B cell (primary cell): ENCODE results near the gene GPC5. TPM values are rescaled to one million over a fixed set of nuclear protein-coding genes. Genes with fewer than 3 reads are reported as not detected.

Source experiments
- ATAC-seq: fragments of 200-7000 bp; cut with Tn5 transposase; one replicate; pipeline ENCODE4 v1.10.0; 2021; ENCODE audit warnings: low read depth, mild to moderate bottlenecking, moderate number of reproducible peaks, moderate library complexity
- CTCF ChIA-PET: fragments of 350-600 bp; sonication (Branson Sonifier 250); formaldehyde crosslinking; loops from one replicate; lab custom pipeline; 2021; ENCODE audit warnings: antibody characterized with exemption, inconsistent platforms; lab: Charles Lee
- POLR2A ChIA-PET: fragments of 350-600 bp; sonication (Branson Sonifier 250); formaldehyde crosslinking; loops from one replicate; lab custom pipeline; 2021; ENCODE audit warnings: antibody characterized with exemption; lab: Charles Lee
- DNase-seq: peaks from one replicate; pipeline ENCODE4 v3.0.0; 2013
- H2AFZ ChIP-seq: 2 replicates; pipeline ENCODE4 v1.6.1; 2012; ENCODE audit warnings: mild to moderate bottlenecking, low read depth, low read length; ENCODE audit not compliant: insufficient read depth, poor library complexity, severe bottlenecking
- H3K27ac ChIP-seq, 2 donors: 1 replicate in 1 of 2; 2 replicates in 1 of 2; pipeline ENCODE4 v1.5.1; 2012 to 2013; ENCODE audit warnings: low read length in 2 of 2, mild to moderate bottlenecking in 2 of 2, moderate library complexity in 1 of 2
- H3K27me3 ChIP-seq, 4 experiments: fragments of 200-600 bp in 1 of 4; sonication (generic) in 1 of 4; replicated peaks in 1 of 4; 1 replicate in 2 of 4; 2 replicates in 2 of 4; pipeline versions ENCODE4 v1.6.1 to v1.7.0; 2013 to 2016; ENCODE audit warnings: low read length in 3 of 4, mild to moderate bottlenecking in 2 of 4, mixed read lengths in 1 of 4, moderate library complexity in 1 of 4; ENCODE audit not compliant: insufficient read depth in 4 of 4, control insufficient read depth in 3 of 4; ENCODE audit errors: control extremely low read depth in 1 of 4
- H3K36me3 ChIP-seq, 2 experiments: replicated peaks in 1 of 2; 1 replicate in 1 of 2; 2 replicates in 1 of 2; pipeline versions ENCODE4 v1.6.1 to v1.7.1; 2013; ENCODE audit warnings: low read length in 1 of 2; ENCODE audit not compliant: insufficient read depth in 2 of 2, control insufficient read depth in 1 of 2; ENCODE audit errors: control extremely low read depth in 1 of 2, extremely low read depth in 1 of 2
- H3K4me1 ChIP-seq, 2 donors: fragments of 200-600 bp in 1 of 2; sonication (generic) in 1 of 2; 1 replicate in 1 of 2; 2 replicates in 1 of 2; pipeline versions ENCODE4 v1.5.1 to v1.6.1; 2013 to 2017; ENCODE audit warnings: low read length in 2 of 2; ENCODE audit not compliant: control insufficient read depth in 2 of 2, insufficient read depth in 2 of 2
- H3K4me2 ChIP-seq: replicated peaks from 2 replicates; pipeline ENCODE3; 2012; ENCODE audit warnings: mild to moderate bottlenecking, low read depth, low read length; ENCODE audit not compliant: poor library complexity, severe bottlenecking
- H3K4me3 ChIP-seq, 5 experiments: fragments of 200-600 bp in 1 of 5; sonication (generic) in 1 of 5; 1 replicate in 3 of 5; 2 replicates in 2 of 5; pipeline versions ENCODE4 v1.5.1 to v1.7.0; 2011 to 2016; ENCODE audit warnings: low read length in 4 of 5, mild to moderate bottlenecking in 4 of 5, low read depth in 2 of 5, control low read depth in 1 of 5, moderate library complexity in 1 of 5; ENCODE audit not compliant: insufficient read depth in 1 of 5; ENCODE audit errors: control extremely low read depth in 1 of 5, extremely low read depth in 1 of 5
- H3K79me2 ChIP-seq: fragments of 200-600 bp; sonication (generic); one replicate; pipeline ENCODE4 v1.6.0; 2016; ENCODE audit warnings: low read length; ENCODE audit not compliant: control insufficient read depth, insufficient read depth
- H3K9ac ChIP-seq: fragments of 200-600 bp; sonication (generic); 2 replicates; pipeline ENCODE4 v1.6.1; 2017; ENCODE audit warnings: mild to moderate bottlenecking, low read length, moderate library complexity
- H3K9me3 ChIP-seq, 3 donors: one replicate each; pipeline versions ENCODE4 v1.6.1 to v1.7.1; 2013; ENCODE audit warnings: low read length in 2 of 3; ENCODE audit not compliant: control insufficient read depth in 2 of 3, insufficient read depth in 1 of 3; ENCODE audit errors: control extremely low read depth in 1 of 3
- H4K20me1 ChIP-seq: 2 replicates; pipeline ENCODE4 v1.6.0; 2012; ENCODE audit warnings: mild to moderate bottlenecking, low read length; ENCODE audit not compliant: insufficient read depth, control insufficient read depth, poor library complexity, severe bottlenecking
- H3K27ac Mint-ChIP-seq: one replicate; pipeline ENCODE4 v1.8.0; 2021; ENCODE audit warnings: mixed read lengths
- H3K27me3 Mint-ChIP-seq: one replicate; pipeline ENCODE4 v1.8.0; 2021; ENCODE audit warnings: mixed read lengths
- H3K4me1 Mint-ChIP-seq: one replicate; pipeline ENCODE4 v1.8.0; 2021; ENCODE audit warnings: mixed read lengths
- H3K4me3 Mint-ChIP-seq: one replicate; pipeline ENCODE4 v1.8.0; 2021; ENCODE audit warnings: mixed read lengths
- H3K9me3 Mint-ChIP-seq: one replicate; pipeline ENCODE4 v1.8.0; 2022; ENCODE audit warnings: mixed read lengths; ENCODE audit not compliant: insufficient read depth
- CTCF ChIP-seq: fragments of 200-600 bp; IDR thresholded peaks from one replicate; pipeline ENCODE4 v1.8.0; 2022; ENCODE audit warnings: antibody characterized with exemption, mild to moderate bottlenecking
- EZH2 ChIP-seq: IDR thresholded peaks from 2 replicates; pipeline ENCODE4 v1.6.1; 2012; ENCODE audit warnings: borderline replicate concordance, low read depth, mild to moderate bottlenecking, moderate library complexity, low read length; ENCODE audit not compliant: insufficient read depth, poor library complexity, severe bottlenecking
- WGBS: methylation state at CpG from one replicate; pipeline ENCODE4 v1.1.5; 2013; ENCODE audit warnings: missing lambda C conversion rate; ENCODE audit not compliant: insufficient coverage; 5-methylcytosine and 5-hydroxymethylcytosine counted together
- intact Hi-C: fragments of 100-400 bp; cut with micrococcal nuclease; formaldehyde crosslinking; loops from one replicate; pipeline ENCODE4 v1.10.0; 2022
- polyA plus RNA-seq: library from polyadenylated mRNA; depleted of rRNA; stranded (reverse); fragments of >200 nt; gene quantifications from 2 replicates; pipeline ENCODE4 v1.2.3, GENCODE V29; 2012
- total RNA-seq, 2 donors: library from RNA; stranded (reverse); fragments of 120-200 nt in 1 of 2; gene quantifications; 1 replicate in 1 of 2; 2 replicates in 1 of 2; pipeline versions ENCODE4 v1.2.3 to v1.2.4, GENCODE V29; 2013 to 2022

Gene GPC5
- total and polyA plus RNA-seq, 2 donors (not counting 1 experiment from before 2014, with no cell fraction given): 0.15 to 0.30 TPM

- Histone ChIP-seq H3K9ac (no peak overlapping the region), H4K20me1 (no peaks in the 10 kb centered on the region), H3K9me3 (no peaks in the 10 kb centered on the region), H3K36me3 (no peaks in the 10 kb centered on the region), H3K4me1 (no peaks in the 10 kb centered on the region), H3K4me3 (no peak overlapping the region), H3K79me2 (no peaks in the 10 kb centered on the region), H3K4me2 (no peak overlapping the region), H3K27me3 (no peaks in the 10 kb centered on the region), H2AFZ (no peak overlapping the region), H3K27ac (no peak overlapping the region)
- no peak overlapping the region for H3K27ac Mint-ChIP-seq
- 100% methylated on average over 2 of the region's 5 CpGs for WGBS
- no peaks in the 10 kb centered on the region for H3K4me1 Mint-ChIP-seq
- no peaks in the 10 kb centered on the region for H3K9me3 Mint-ChIP-seq
- TF ChIP-seq CTCF (no peak), EZH2 (no peak)
- H3K4me3 Mint-ChIP-seq: no peak overlapping the region
- ATAC-seq: no peak
- ChIA-PET CTCF (no interaction called here), POLR2A (no interaction called here)
- DNase-seq: no peak
- intact Hi-C loops: no loop called here
- H3K27me3 Mint-ChIP-seq: no peaks in the 10 kb centered on the region
These were observed 779.5 kb downstream of the GPC5 start for GRCh38 chr13:92177966-92178365.

GRCh38 chr13:92179223-92179622 is 780.8 kb downstream of the GPC5 start:
- H3K79me2 ChIP-seq: no peaks in the 10 kb centered on the region
- H3K4me1 Mint-ChIP-seq: no peaks in the 10 kb centered on the region
- H3K4me3 ChIP-seq: no peak overlapping the region
- no peak overlapping the region for H3K4me3 Mint-ChIP-seq
- H3K4me1 ChIP-seq: no peaks in the 10 kb centered on the region
- H3K27me3 Mint-ChIP-seq: no peaks in the 10 kb centered on the region
- TF ChIP-seq CTCF: no peak
- no peak for TF ChIP-seq EZH2
- H3K9me3 Mint-ChIP-seq: no peaks in the 10 kb centered on the region
- H3K27ac ChIP-seq: no peak overlapping the region
- ATAC-seq: no peak
- no peak overlapping the region for H3K4me2 ChIP-seq
- WGBS: no CpG with 5 or more reads among the region's 1 CpG
- no peak for DNase-seq
- H3K9ac ChIP-seq: no peak overlapping the region
- H3K27me3 ChIP-seq: no peaks in the 10 kb centered on the region
- POLR2A ChIA-PET: no interaction called here
- intact Hi-C loops: no loop called here
- H2AFZ ChIP-seq: no peak overlapping the region
- CTCF ChIA-PET: no interaction called here
- no peaks in the 10 kb centered on the region for H3K36me3 ChIP-seq
- no peaks in the 10 kb centered on the region for H3K9me3 ChIP-seq
- no peaks in the 10 kb centered on the region for H4K20me1 ChIP-seq
- no peak overlapping the region for H3K27ac Mint-ChIP-seq
